Measurements from ENCODE around the gene GID8.

GID8 gene

DNA sequence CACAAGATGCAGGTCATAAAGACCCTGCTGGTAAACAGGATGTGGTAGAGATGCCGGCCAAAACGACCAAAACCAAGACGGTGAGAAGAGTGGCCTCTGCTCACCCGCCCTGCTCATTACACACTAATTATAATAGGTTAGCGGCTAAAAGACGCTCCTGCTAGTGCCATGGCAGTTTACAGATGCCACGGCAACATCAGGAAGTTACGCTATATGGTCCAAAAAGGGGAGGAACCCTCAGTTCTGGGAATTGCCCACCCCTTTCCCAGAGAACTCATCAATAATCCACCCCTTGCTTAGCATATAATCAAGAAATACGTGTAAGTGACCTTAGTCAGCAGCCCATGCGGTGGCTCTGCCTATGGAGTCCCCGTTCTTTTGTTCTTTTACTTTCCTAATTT, 51.3 kb downstream of the GID8 start:
- DNase-seq: no peak

DNA sequence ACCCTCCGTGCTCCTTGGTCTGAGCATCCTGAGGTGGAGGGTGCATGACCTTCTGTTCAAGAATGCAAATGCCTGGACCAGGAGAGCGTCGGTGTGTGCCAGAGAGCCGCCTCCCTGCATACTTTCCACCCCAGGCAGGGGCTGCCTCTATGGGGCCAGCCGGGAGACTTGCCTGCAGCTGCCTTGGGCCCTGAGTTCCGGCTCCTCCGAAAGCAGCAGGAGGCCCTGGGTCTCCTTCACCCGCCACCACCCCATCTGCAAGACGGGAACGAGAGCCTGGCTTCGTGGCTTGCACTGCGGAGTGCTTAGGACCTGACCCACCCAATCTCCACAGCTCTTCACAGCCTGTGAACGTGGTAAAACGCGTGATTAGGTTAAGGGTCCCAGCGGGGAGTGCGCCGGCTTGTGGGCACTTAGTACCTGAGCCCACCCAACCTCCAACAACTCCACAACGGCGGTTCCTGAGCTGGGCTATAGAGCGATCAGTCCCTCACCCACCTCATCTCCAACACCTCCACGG, 52.4 kb downstream of the GID8 start:
- DNase-seq: no peak

DNA sequence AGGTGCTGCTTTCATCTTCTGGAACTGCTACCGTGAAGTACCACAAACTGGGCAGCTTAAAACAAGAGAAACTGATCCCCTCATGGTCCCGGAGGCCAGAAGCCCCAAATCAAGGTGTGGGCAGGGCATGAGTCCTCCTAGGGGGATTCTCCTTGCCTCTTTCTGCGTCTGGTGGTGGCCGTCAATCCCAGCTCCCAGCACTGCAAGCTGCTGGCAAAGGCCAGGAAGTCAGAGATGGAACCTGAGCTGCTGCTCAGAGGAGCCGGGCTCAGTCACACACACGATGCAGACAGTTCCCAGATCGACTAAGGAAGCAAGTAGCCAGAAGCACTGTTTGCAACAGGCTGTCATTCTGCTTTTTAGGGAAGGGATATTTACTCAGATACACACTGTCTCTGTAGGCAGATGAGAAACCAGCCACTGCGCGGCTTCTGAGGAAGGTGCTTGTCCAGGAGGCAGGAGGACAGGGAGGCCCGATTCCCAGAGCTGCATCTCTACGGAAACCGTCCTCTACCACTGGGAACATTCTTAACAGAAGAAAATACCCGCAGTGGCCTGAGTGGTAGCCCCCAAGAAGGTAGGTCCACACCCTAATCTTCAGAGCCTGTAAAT, 53.4 kb downstream of the GID8 start:
- no peak for DNase-seq

DNA sequence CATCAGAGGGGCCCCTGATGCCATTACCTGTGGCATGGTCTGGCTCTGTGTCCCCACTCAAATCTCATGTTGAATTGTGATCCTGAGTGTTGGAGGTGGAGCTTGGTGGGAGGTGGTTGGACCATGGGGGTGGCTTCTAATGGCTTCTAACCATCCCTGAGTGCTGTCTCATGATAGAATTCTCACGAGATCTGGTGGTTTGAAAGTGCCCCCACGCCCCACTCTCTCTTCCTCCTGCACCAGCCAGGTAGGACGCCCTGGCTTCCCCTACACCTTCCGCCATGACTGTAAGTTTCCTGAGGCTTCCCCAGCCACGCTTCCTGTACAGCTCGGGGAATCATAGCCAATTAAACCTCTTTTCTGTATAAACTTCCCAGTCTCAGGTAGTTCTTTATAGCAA, 53.9 kb downstream of the GID8 start:
- no peak for DNase-seq

DNA sequence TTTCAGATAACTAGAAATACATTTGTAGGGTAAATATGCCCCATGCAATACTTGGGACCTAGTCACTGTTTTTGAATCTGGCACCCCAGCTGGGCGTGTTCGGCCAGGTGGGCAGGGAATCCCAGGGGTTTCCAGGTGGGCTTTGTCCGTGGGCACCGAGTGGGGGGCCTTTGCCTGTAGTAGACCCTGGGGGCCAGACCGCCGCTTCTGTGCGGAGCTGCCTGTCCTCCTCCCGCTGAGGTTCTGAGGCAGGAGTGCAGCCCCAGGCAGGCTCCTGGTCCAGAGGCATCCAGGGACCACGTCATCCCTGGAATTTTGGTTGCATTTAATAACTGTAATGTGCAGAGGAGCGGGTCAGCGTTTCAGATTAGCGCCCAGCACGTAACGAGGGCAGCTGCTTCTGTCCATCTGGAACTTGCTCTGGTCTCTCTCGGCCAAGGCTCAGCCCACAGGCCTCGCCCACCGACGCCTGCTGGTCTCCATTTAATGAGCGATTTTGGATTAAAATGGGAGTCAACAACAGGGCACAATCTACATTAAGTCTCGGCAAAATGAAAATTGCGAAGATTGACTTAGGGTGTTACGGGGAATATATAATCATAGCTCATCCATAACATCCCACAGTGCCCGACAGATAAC, 56.0 kb downstream of the GID8 start:
- DNase-seq: no peak

DNA sequence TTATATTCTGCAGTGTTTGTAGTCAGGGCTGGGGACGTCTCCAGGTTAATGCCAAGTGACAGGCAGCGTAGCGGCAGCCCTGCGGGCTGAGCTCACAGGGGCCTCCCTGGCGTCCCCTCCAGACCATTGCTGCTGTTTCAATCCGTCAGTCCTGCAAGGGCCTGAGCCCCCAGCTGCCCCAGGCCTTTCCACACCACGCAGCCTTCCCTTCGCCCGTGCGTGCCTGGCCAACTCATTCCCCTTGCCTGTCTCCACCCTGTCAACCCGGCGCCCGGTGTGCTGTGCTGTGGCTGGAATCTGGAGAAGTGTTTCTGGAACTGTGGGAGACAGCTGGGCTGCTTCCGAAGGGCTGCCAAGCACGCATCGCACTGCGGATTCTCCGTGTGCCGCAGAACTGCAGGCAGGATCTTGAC, 56.9 kb downstream of the GID8 start:
- no peak for DNase-seq

DNA sequence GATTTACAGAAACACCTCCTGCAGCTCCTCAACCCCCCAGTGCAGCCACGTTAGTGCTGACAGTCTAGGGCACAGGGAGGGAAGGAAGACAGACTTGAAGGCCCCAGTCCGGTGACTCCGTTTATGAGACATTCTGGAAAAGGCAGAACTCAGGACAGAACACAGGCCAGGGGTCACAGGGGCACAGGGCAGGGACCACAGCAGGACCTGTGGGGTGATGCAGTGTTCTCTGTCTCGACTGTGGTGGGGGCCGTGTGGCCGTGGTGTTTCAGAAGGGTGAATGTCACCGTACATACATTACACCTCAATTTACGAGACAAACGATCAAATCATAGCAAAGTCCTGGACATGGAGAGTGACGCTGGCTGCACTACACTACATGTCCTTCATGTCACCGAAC, 57.5 kb downstream of the GID8 start:
- DNase-seq: no peak

DNA sequence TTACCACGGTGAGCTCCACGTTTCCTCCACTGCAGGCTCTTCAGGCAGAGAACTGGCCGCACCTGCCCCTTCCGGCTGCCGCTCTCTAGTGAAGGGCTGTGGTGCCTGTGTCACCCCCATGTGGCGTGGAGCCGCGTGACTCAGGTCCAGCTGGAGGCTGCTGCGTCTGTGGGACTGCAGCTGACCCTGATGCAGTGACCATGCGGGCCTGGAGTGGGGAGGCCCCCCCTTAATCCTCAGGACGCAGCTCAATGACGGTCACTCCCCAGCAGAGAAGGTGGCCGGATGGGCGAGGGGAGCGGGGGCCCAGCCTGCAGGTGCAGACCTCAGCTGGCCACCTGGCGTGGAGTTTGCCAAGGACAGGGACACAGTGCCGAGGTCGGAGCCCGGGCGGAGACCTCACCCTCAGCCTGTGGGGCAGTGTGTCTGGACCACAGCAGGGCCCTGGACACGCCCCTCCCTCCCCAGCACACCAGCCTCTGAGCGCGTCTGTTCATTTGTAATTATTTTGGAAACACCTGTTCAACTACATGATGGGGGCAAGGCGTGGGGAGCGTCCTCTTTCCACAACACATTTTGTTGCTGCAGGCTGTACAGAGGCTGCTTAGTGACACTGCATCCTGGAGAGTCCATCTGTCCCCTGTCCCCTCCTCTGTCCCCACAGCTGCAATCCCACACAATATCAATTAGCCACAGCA, 58.1 kb downstream of the GID8 start:
- no peak for DNase-seq

DNA sequence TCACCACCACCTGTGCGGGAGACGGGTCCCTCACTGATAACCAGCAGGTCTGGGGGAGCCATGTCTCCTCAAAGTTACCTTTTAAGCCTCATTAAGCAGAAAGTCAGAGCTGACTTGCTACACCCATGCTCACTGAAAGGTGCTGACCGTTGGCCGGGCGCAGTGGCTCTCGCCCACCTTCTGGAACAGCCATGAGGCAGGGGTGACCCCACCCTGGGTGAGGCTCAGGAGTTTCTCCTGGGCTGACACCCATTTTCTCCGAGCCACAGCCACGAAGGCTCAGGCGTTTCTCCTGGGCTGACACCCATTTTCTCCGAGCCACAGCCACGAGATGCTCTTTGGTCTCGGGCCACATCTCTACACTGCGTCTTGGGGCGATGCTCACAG, 58.6 kb downstream of the GID8 start:
- no peak for DNase-seq

DNA sequence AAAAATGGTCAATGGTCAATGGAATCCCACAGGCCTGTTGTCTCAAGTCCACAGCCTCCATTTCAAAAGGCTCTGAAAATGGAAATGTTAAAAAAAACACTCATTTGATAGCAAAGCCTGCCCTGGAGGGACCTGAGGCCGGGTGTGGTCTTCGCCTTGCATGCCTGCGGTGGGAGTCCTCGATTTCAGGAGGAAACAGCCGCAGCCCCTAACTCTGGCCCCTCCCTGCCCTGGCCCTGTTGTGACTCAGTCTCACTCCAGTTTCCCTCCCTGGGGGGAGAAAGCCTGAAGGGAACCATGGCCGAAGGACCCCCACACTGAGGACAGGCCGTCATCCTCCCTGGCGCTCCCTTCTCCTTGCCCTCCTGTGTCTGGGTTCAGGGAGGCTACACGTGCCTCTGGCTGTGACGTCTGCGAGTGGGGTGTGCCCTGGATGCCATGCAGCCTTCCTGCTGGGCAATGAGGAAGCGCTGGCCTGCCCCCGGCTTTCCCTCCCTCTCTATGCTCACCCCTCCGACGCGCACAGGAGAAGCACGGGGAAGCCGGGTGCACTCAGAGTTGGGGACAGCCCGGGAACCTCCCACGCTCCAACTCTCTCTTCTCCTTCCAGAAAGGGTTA, 59.6 kb downstream of the GID8 start:
- no peak for DNase-seq

All from activated effector memory CD4-positive, alpha-beta T cell treated with anti-CD3 and anti-CD28 coated beads, Interleukin-2, amount 50 U/mL, for 16 hours (primary cell).